ENCODE results near the gene GDPD1. TPM values are rescaled to one million over a fixed set of nuclear protein-coding genes. Genes with fewer than 3 reads are reported as not detected.
"Not testable (repeated sequence)": the region's sequence is repeated elsewhere in the genome, so short reads cannot be mapped to it uniquely, and the experiment has no call there.

The GDPD1 gene
- 0.07 and 1.1 TPM in 2 replicates for total RNA-seq (2014; rRNA removed; shearing (Covaris generic); ENCODE audit: low replicate concordance)

DNA sequence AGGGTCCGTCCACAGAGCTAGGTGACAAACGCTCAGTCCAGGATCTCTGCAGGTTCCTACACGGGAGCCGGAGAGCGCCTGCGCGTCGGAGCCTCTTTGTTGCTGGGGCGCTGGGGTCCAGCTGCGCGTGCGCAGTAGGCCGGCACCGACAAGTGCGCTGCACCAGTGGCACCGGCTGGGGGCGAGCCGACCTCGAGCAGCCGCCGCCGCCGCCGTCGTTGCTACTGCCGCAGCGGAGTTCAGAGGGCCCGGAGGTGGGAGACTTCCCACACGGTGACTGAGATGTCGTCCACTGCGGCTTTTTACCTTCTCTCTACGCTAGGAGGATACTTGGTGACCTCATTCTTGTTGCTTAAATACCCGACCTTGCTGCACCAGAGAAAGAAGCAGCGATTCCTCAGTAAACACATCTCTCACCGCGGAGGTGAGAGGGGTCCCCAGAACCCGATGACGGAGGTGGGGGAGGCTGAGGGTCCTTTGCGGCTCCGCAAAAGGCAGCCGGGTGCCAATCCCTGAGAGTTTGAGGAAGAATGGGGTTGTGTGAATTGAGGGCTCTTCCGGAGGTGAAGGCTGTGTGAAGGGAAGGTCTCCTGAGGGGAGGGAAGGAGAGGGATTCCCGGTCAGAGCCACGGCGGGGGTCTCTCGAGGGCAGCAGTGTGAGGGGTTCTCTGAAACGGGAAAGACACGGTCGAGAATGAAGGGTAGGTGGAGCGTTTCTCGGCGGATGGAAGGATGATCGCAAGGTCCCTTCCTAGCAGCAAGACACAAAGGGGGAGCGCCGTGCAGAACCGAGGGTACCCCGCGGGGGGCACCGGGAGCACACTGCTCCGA lies at the start of gene GDPD1:
Gene GDPD1 (plus strand): TSS at position 184 of the 831 bp plus-strand sequence. CDS start 99 bp downstream, at position 283.
- DNase-seq (ENCODE audit: low read depth): peak; percentile 90
- in situ Hi-C loops (cut with HindIII; ENCODE audit: low pct_unique_long_range_greater_than_20kb, low sequenced_read_pairs): no loop called here

DNA sequence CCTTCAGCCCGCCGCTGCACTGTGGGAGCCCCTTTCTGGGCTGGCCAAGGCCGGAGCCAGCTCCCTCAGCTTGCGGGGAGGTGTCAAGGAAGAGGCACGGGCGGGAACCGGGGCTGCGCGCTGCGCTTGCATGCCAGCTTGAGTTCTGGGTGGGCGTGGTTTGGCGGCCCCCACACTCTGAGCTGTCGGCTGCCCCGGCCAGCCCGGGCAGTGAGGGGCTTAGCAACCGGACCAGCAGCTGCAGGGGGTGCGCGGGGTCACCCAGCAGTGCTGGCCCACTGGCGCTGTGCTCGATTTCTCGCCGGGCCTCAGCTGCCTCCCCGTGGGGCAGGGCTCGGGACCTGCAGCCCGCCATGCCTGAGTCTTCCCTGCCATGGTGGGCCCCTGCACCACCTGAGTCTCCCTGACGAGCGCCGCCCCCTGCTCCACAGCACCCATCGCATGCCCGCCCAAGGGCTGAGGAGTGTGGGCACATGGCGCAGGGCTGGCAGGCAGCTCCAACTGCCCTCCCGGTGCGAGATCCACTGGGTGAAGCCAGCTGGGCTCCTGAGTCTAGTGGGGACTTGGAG lies 47.8 kb upstream of the GDPD1 start:
- no peak for DNase-seq (ENCODE audit: low read depth)
- in situ Hi-C loops (cut with HindIII; ENCODE audit: low pct_unique_long_range_greater_than_20kb, low sequenced_read_pairs): no loop called here

DNA sequence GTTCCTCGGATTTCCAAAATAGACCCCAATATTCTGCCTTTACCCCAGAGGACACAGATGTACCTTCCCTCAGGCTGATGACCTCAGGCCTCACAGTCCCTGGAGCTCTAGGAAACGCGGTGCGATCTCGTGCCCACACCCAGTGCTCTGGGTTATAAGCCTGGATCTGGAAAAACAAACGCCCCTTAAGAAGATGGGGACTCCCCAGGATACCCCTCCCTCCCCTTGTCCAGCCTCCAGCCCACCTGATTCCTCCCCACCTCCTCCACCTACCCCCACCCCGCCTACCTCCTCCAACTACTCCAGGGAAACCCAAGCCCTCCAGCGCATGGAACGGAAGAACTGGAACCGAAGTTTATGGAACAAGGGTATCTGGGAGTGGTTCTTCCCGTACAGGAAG lies 45.6 kb upstream of the GDPD1 start:
- in situ Hi-C loops (cut with HindIII; ENCODE audit: low pct_unique_long_range_greater_than_20kb, low sequenced_read_pairs): no loop called here
- no peak for DNase-seq (ENCODE audit: low read depth)

DNA sequence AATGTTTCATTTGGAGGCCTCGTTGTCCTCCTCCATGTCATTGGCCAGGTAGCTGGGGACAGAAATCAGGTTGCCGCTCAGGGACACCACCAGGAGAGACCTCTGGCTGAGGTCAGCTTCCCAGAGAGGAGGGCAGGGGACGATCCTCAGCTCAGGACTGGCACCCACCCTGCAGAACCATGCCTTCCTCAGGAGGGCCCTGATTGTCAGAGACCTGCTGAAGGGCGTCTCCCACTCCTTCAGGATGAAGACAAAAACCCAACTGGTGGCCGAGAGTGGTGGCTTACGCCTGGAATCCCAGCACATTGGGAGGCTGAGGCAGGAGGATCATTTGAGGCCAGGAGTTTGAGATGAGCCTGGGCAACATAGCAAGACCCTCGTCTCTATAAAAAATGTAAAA lies 45.2 kb upstream of the GDPD1 start:
- in situ Hi-C loops (cut with HindIII; ENCODE audit: low pct_unique_long_range_greater_than_20kb, low sequenced_read_pairs): no loop called here
- no peak for DNase-seq (ENCODE audit: low read depth)

GRCh38 chr17:59178266-59178985 lies 41.9 kb upstream of the GDPD1 start:
- DNase-seq (ENCODE audit: low read depth): no peak

GRCh38 chr17:59179601-59180000 lies 40.7 kb upstream of the GDPD1 start:
- in situ Hi-C loops (cut with HindIII; ENCODE audit: low pct_unique_long_range_greater_than_20kb, low sequenced_read_pairs); DNase-seq (ENCODE audit: low read depth): not testable (repeated sequence)

More at GRCh38 chr17:59178266-59178985, 41.9 kb upstream of the GDPD1 start:
- in situ Hi-C loops (cut with HindIII; ENCODE audit: low pct_unique_long_range_greater_than_20kb, low sequenced_read_pairs): no loop called here

- in situ Hi-C loops (cut with HindIII; ENCODE audit: low pct_unique_long_range_greater_than_20kb, low sequenced_read_pairs): no loop called here
- DNase-seq (ENCODE audit: low read depth): no peak
Measured at GRCh38 chr17:59180626-59181025, 39.7 kb upstream of the GDPD1 start.

DNA sequence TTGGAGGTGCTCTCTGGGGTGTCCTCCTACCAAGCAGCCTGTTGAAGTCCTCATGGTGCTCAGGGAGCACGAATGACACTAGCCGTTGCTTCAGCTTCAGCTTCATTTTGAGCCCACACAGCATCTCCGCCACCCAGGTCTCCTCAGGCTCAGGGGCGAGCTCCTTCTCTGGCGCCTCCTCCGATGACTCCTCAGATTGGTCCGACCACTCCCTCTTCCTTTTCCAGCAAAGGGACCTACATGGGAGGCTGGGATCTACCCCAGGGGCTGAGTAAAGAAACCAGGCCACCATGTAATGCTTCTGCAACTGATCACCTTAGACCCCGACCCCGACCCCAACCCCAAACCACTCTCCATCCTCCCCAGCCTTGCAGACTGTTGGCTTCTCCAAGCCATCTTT lies 38.8 kb upstream of the GDPD1 start:
- DNase-seq (ENCODE audit: low read depth): no peak
- in situ Hi-C loops (cut with HindIII; ENCODE audit: low pct_unique_long_range_greater_than_20kb, low sequenced_read_pairs): no loop called here

- in situ Hi-C loops (cut with HindIII; ENCODE audit: low pct_unique_long_range_greater_than_20kb, low sequenced_read_pairs): no loop called here
Measured at GRCh38 chr17:59185997-59186396, 34.3 kb upstream of the GDPD1 start.

DNA sequence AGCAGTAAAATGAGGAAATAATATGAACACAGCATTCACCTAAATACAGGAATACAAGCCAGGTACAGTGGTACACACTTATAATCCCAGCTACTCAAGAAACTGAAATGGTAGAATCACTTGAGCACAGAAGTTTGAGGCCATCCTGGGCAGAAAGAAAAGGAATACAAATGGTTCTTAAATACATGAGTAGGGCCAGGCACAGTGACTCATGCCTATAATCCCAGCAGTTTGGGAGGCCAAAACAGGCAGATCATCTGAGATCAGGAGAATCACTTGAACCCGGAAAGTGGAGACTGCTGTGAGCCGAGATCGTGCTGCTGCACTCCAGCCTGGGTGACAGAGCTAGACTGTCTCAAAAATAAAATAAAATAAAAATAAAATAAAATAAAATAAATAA lies 33.5 kb upstream of the GDPD1 start:
- DNase-seq (ENCODE audit: low read depth): no peak
- in situ Hi-C loops (cut with HindIII; ENCODE audit: low pct_unique_long_range_greater_than_20kb, low sequenced_read_pairs): no loop called here

More at GRCh38 chr17:59185997-59186396, 34.3 kb upstream of the GDPD1 start:
- DNase-seq (ENCODE audit: low read depth): no peak

DNA sequence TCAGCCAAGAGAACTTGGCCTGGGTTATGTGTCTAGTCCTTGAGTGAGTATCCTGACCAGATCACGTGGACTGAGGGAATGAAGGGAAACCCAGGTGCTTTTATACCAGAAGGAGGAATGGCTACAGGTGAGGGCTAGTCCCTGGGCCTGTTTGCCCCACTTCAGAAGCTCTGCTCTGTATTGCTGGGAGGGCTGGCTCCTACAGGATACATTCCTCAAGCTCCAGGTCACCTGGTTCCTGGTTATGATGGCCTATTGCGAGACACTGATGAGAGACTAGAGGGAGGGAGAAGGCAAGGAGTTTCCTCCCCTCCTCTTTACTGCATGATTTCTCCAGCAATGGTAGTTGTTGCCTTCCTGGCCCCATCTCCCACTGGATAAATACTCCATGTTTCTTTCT lies 29.5 kb upstream of the GDPD1 start:
- in situ Hi-C loops (cut with HindIII; ENCODE audit: low pct_unique_long_range_greater_than_20kb, low sequenced_read_pairs): no loop called here
- DNase-seq (ENCODE audit: low read depth): no peak

GRCh38 chr17:59193336-59193862 lies 26.9 kb upstream of the GDPD1 start:
- DNase-seq (ENCODE audit: low read depth): no peak
- in situ Hi-C loops (cut with HindIII; ENCODE audit: low pct_unique_long_range_greater_than_20kb, low sequenced_read_pairs): no loop called here

- in situ Hi-C loops (cut with HindIII; ENCODE audit: low pct_unique_long_range_greater_than_20kb, low sequenced_read_pairs): no loop called here
- no peak for DNase-seq (ENCODE audit: low read depth)
Measured at GRCh38 chr17:59199398-59199797, 20.9 kb upstream of the GDPD1 start.

DNA sequence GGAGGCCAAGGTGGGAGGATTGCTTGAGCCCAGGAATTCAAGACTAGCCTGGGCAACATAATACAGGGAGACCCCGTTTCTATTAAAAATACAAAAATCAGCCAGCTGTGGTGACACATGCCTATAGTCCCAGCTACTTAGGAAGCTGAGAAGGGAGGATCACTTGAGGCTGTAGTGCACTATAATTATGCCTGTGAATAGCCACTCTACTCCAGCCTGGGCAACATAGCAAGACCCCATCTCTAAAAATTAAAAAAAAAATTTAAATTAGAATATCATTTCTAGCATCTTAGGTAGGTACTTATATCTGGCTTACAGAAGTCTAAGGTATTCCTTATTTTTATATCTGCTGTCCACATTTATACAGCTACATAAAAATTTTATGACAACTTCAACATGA lies 18.0 kb upstream of the GDPD1 start:
- in situ Hi-C loops (cut with HindIII; ENCODE audit: low pct_unique_long_range_greater_than_20kb, low sequenced_read_pairs): no loop called here
- DNase-seq (ENCODE audit: low read depth): no peak

DNA sequence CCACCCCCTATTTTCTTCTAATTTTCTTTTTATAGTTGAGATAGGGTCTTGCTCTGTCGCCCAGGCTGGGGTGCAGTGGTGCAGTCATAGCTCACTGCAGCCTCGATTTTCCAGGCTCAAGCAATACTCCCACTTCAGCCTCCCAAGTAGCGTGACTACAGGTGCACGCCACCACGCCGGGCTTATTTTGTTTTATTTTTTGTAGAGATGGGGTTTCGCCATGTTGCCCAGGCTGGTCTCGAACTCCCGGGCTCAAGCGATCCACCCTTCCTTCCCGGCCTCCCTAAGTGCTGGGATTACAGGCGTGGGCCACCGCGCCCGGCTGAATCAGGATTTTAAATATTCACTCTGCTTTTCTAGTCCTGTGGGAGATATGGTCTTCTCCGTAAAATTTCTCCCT lies 941 bp upstream of the GDPD1 start:
- DNase-seq (ENCODE audit: low read depth): no peak
- in situ Hi-C loops (cut with HindIII; ENCODE audit: low pct_unique_long_range_greater_than_20kb, low sequenced_read_pairs): no loop called here

DNA sequence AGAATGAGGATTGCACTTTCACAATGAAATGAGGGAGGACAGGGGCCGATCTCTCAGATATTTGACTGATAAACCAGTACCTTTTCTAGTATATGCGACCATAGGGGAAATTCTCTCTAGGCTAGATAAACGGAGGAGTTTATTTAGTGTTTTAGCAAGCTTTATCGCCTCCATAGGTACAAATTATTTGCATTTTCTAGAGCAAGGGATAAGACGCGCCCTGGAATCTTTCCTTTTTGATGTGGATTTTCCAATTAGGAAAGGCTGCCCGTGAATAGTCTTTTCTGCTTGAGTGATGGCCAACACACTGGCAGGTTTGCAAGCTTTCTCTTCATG lies 351 bp upstream of the GDPD1 start:
- in situ Hi-C loops (cut with HindIII; ENCODE audit: low pct_unique_long_range_greater_than_20kb, low sequenced_read_pairs): no loop called here
- no peak for DNase-seq (ENCODE audit: low read depth)

GRCh38 chr17:59221159-59221847 lies 992 bp downstream of the GDPD1 start:
- peak; percentile 5 for DNase-seq (ENCODE audit: low read depth)
- in situ Hi-C loops (cut with HindIII; ENCODE audit: low pct_unique_long_range_greater_than_20kb, low sequenced_read_pairs): no loop called here

DNA sequence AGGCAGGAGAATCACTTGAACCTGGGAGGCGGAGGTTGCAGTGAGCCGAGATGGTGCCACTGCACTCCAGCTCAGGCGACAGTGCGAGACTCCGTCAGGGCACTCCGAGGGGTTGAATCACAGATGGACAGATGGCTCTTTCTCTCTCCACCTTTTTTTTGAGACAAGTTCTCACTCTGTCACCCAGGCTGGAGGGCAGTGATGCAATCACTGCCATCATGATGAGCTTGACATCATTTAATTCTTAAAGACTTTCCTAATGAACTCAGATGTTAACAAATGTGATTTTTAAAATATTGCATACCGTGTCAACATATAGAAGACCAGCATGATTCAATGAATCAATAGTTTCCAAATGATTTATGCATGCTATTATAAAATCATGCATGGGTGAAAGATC lies 3.5 kb downstream of the GDPD1 start:
- DNase-seq (ENCODE audit: low read depth): no peak
- in situ Hi-C loops (cut with HindIII; ENCODE audit: low pct_unique_long_range_greater_than_20kb, low sequenced_read_pairs): no loop called here
